H1 (cell line): ENCODE results near the gene BRMS1. TPM values are rescaled to one million over a fixed set of nuclear protein-coding genes. Genes with fewer than 3 reads are reported as not detected.

Source experiments
- CTCF ChIA-PET: fragments of 300-600 bp; sonication (Branson Sonifier 250); formaldehyde crosslinking; loops from one replicate; lab custom pipeline; 2021; ENCODE audit not compliant: partially characterized antibody; lab: Charles Lee
- POLR2A ChIA-PET: fragments of 300-600 bp; sonication (Branson Sonifier 250); formaldehyde crosslinking; loops from one replicate; lab custom pipeline; 2021; ENCODE audit warnings: inconsistent platforms; ENCODE audit not compliant: partially characterized antibody; lab: Charles Lee
- DNase-seq, 2 experiments: peaks; one replicate each; pipeline versions ENCODE4 v3.0.0 to v3.0.0-alpha.2; 2010 to 2022; ENCODE audit warnings: low spot score in 2 of 2, low read depth in 1 of 2, mixed read lengths in 1 of 2
- FAIRE-seq: peaks from 2 replicates; lab custom pipeline; 2011; peaks lifted over from hg19 to GRCh38; lab: Jason Lieb, UNC
- H2AFZ ChIP-seq: 2 replicates; pipeline ENCODE4 v1.8.1; 2012; ENCODE audit warnings: low read length, inconsistent platforms
- H2AK5ac ChIP-seq: 2 replicates; pipeline ENCODE4 v1.6.1; 2013; ENCODE audit warnings: low read depth, low read length
- H2BK120ac ChIP-seq: replicated peaks from 2 replicates; pipeline ENCODE3; 2013; ENCODE audit warnings: low read depth, low read length, inconsistent platforms
- H2BK12ac ChIP-seq: 2 replicates; pipeline ENCODE4 v1.6.1; 2013; ENCODE audit warnings: low read depth, low read length
- H2BK15ac ChIP-seq: 2 replicates; pipeline ENCODE4 v1.6.1; 2013; ENCODE audit warnings: low read length
- H2BK20ac ChIP-seq: 2 replicates; pipeline ENCODE4 v1.6.1; 2013; ENCODE audit warnings: low read length
- H2BK5ac ChIP-seq: 2 replicates; pipeline ENCODE4 v1.6.1; 2013; ENCODE audit warnings: low read depth, low read length
- H3K14ac ChIP-seq: 2 replicates; pipeline ENCODE4 v1.6.1; 2013; ENCODE audit warnings: inconsistent platforms; ENCODE audit not compliant: insufficient read length
- H3K18ac ChIP-seq: 2 replicates; pipeline ENCODE4 v1.6.1; 2013; ENCODE audit warnings: low read length; ENCODE audit errors: extremely low read depth
- H3K23ac ChIP-seq: 2 replicates; pipeline ENCODE4 v1.6.1; 2013; ENCODE audit warnings: inconsistent platforms; ENCODE audit not compliant: insufficient read length
- H3K23me2 ChIP-seq: 2 replicates; pipeline ENCODE4 v1.6.1; 2013; ENCODE audit warnings: low read depth, low read length
- H3K27ac ChIP-seq: 2 replicates; pipeline ENCODE4 v1.6.1; 2011; ENCODE audit warnings: low read depth, low read length, inconsistent platforms
- H3K27me3 ChIP-seq, 4 experiments: replicated peaks in 1 of 4; 1 replicate in 1 of 4; 2 replicates in 3 of 4; pipeline versions ENCODE4 v1.6.1 to v1.8.1; 2011 to 2013; ENCODE audit warnings: low read length in 3 of 4, mild to moderate bottlenecking in 3 of 4, inconsistent platforms in 2 of 4, mixed read lengths in 2 of 4, moderate library complexity in 1 of 4; ENCODE audit not compliant: control insufficient read depth in 3 of 4, insufficient read depth in 3 of 4; ENCODE audit errors: extremely low read depth in 1 of 4
- H3K36me3 ChIP-seq, 4 experiments: 2 replicates each; pipeline versions ENCODE4 v1.6.1 to v1.8.1; 2011 to 2013; ENCODE audit warnings: mild to moderate bottlenecking in 4 of 4, low read length in 3 of 4, moderate library complexity in 2 of 4, control low read depth in 1 of 4, inconsistent platforms in 1 of 4; ENCODE audit not compliant: insufficient read depth in 4 of 4, control insufficient read depth in 2 of 4
- H3K4ac ChIP-seq: replicated peaks from 2 replicates; pipeline ENCODE3; 2013; ENCODE audit warnings: low read length, low read depth, mixed read lengths, inconsistent platforms; ENCODE audit not compliant: insufficient read length
- H3K4me1 ChIP-seq, 4 experiments: replicated peaks in 1 of 4; 1 replicate in 1 of 4; 2 replicates in 3 of 4; pipeline versions ENCODE4 v1.6.1 to v1.8.1; 2011 to 2013; ENCODE audit warnings: low read length in 3 of 4, inconsistent platforms in 2 of 4, mixed read lengths in 1 of 4; ENCODE audit not compliant: insufficient read depth in 4 of 4, control insufficient read depth in 3 of 4
- H3K4me2 ChIP-seq, 2 experiments: 2 replicates each; pipeline versions ENCODE4 v1.6.1 to v1.8.1; 2011 to 2013; ENCODE audit warnings: low read depth in 2 of 2, low read length in 2 of 2, control low read depth in 1 of 2, inconsistent platforms in 1 of 2, mild to moderate bottlenecking in 1 of 2; ENCODE audit not compliant: insufficient read depth in 1 of 2
- H3K4me3 ChIP-seq, 4 experiments: fragments of 200-600, 300-600 bp in 1 of 4; sonication (generic), shearing (Covaris generic), sonication (Bioruptor Twin) in 1 of 4; 2 replicates each; pipeline versions ENCODE4 v1.5.1 to v1.8.1; 2011 to 2016; ENCODE audit warnings: low read length in 4 of 4, low read depth in 3 of 4, control low read depth in 2 of 4, inconsistent platforms in 2 of 4, mild to moderate bottlenecking in 2 of 4, mixed read lengths in 1 of 4, moderate library complexity in 1 of 4; ENCODE audit not compliant: insufficient read depth in 2 of 4; ENCODE audit errors: extremely low read depth in 1 of 4
- H3K56ac ChIP-seq: replicated peaks from 2 replicates; pipeline ENCODE3; 2013; ENCODE audit warnings: low read depth, mild to moderate bottlenecking, mixed read lengths, low read length, inconsistent platforms; ENCODE audit not compliant: insufficient read length
- H3K79me1 ChIP-seq: 2 replicates; pipeline ENCODE4 v1.6.1; 2013; ENCODE audit warnings: low read depth, low read length, control low read depth
- H3K79me2 ChIP-seq, 2 experiments: 2 replicates each; pipeline versions ENCODE4 v1.6.1 to v1.8.1; 2012 to 2013; ENCODE audit warnings: low read length in 2 of 2, mild to moderate bottlenecking in 2 of 2, inconsistent platforms in 1 of 2; ENCODE audit not compliant: insufficient read depth in 2 of 2, control insufficient read depth in 1 of 2
- H3K9ac ChIP-seq, 4 experiments: replicated peaks in 1 of 4; 1 replicate in 1 of 4; 2 replicates in 3 of 4; pipeline versions ENCODE4 v1.6.1 to v1.8.1; 2011 to 2013; ENCODE audit warnings: low read depth in 3 of 4, low read length in 3 of 4, control low read depth in 2 of 4, mild to moderate bottlenecking in 2 of 4, moderate library complexity in 2 of 4, inconsistent platforms in 1 of 4; ENCODE audit errors: extremely low read depth in 1 of 4
- H3K9me3 ChIP-seq, 2 experiments: 2 replicates each; pipeline versions ENCODE4 v1.6.1 to v1.8.1; 2012 to 2013; ENCODE audit warnings: mild to moderate bottlenecking in 2 of 2, moderate library complexity in 2 of 2, control low read depth in 1 of 2, inconsistent platforms in 1 of 2, low read depth in 1 of 2, low read length in 1 of 2, mixed read lengths in 1 of 2; ENCODE audit not compliant: insufficient read depth in 2 of 2
- H4K20me1 ChIP-seq, 2 experiments: replicated peaks in 1 of 2; 2 replicates each; pipeline versions ENCODE3 to v1.8.1; 2011 to 2013; ENCODE audit warnings: inconsistent platforms in 2 of 2, low read length in 2 of 2, mild to moderate bottlenecking in 1 of 2; ENCODE audit not compliant: insufficient read depth in 2 of 2, control insufficient read depth in 1 of 2
- H4K5ac ChIP-seq: 2 replicates; pipeline ENCODE4 v1.6.1; 2013; ENCODE audit warnings: low read length, low read depth, mixed read lengths, inconsistent platforms; ENCODE audit not compliant: insufficient read length
- H4K8ac ChIP-seq: 2 replicates; pipeline ENCODE4 v1.8.0; 2013; ENCODE audit warnings: mild to moderate bottlenecking, moderate library complexity, low read length, inconsistent platforms; ENCODE audit not compliant: insufficient read depth; ENCODE audit errors: extremely low read depth
- H4K91ac ChIP-seq: replicated peaks from 2 replicates; pipeline ENCODE3; 2013; ENCODE audit warnings: low read length, mixed read lengths, inconsistent platforms; ENCODE audit not compliant: insufficient read length
- CHD1 ChIP-seq: IDR thresholded peaks from 2 replicates; pipeline ENCODE4 v1.6.1; 2012; ENCODE audit warnings: low read depth, low read length, improper control_type of control experiment
- EP300 ChIP-seq, 2 experiments: IDR thresholded peaks; 1 replicate in 1 of 2; 2 replicates in 1 of 2; pipeline ENCODE4 v1.6.1; 2011 to 2012; ENCODE audit warnings: low read depth in 2 of 2, low read length in 2 of 2, mild to moderate bottlenecking in 2 of 2, borderline replicate concordance in 1 of 2, inconsistent platforms in 1 of 2, moderate library complexity in 1 of 2
- EZH2 ChIP-seq: fragments of 200-600 bp; sonication (generic); IDR thresholded peaks from 2 replicates; pipeline ENCODE4 v1.7.1; 2012; ENCODE audit warnings: low read depth, mild to moderate bottlenecking, moderate library complexity, low read length, inconsistent platforms; ENCODE audit not compliant: severe bottlenecking
- HDAC2 ChIP-seq, 2 experiments: fragments of 300-600 bp in 1 of 2; sonication (generic) in 1 of 2; IDR thresholded peaks; 2 replicates each; pipeline ENCODE4 v1.6.1; 2011 to 2012; ENCODE audit warnings: low read depth in 2 of 2, low read length in 2 of 2, mild to moderate bottlenecking in 2 of 2, moderate library complexity in 2 of 2, borderline replicate concordance in 1 of 2, inconsistent platforms in 1 of 2
- NRF1 ChIP-seq: IDR thresholded peaks from 2 replicates; pipeline ENCODE4 v1.6.1; 2011; ENCODE audit warnings: mild to moderate bottlenecking, low read depth, low read length, improper control_type of control experiment
- POLR2A ChIP-seq, 2 experiments: IDR thresholded peaks; 1 replicate in 1 of 2; 2 replicates in 1 of 2; pipeline ENCODE4 v1.6.1; 2011; ENCODE audit warnings: low read depth in 2 of 2, low read length in 2 of 2, mild to moderate bottlenecking in 2 of 2; ENCODE audit errors: control extremely low read depth in 1 of 2
- RAD21 ChIP-seq, 2 experiments: IDR thresholded peaks in 1 of 2; conservative IDR thresholded peaks in 1 of 2; 2 replicates each; pipeline ENCODE4 v1.6.1; 2011; ENCODE audit warnings: low read depth in 2 of 2, low read length in 2 of 2, improper control_type of control experiment in 1 of 2, inconsistent platforms in 1 of 2, mild to moderate bottlenecking in 1 of 2, moderate library complexity in 1 of 2
- TCF12 ChIP-seq: IDR thresholded peaks from 2 replicates; pipeline ENCODE4 v1.6.1; 2011; ENCODE audit warnings: low read depth, mild to moderate bottlenecking, low read length
- WGBS, 2 experiments: shearing (Covaris generic) in 1 of 2; methylation state at CpG; one replicate each; pipeline versions ENCODE4 v1.1.6 to v1.1.7; 2013 to 2015; ENCODE audit warnings: low lambda C conversion rate in 2 of 2, mixed read lengths in 2 of 2, inconsistent platforms in 1 of 2, low coverage in 1 of 2, missing lambda C conversion rate in 1 of 2; ENCODE audit not compliant: insufficient replicate concordance in 2 of 2, insufficient coverage in 1 of 2, insufficient read length in 1 of 2; ENCODE audit errors: extremely low coverage in 1 of 2, missing lambda C conversion rate in 1 of 2; 5-methylcytosine and 5-hydroxymethylcytosine counted together
- polyA plus RNA-seq, 7 experiments: library from polyadenylated mRNA; depleted of rRNA in 3 of 7; stranded (reverse) in 5 of 7; unstranded in 2 of 7; fragments of >200 nt in 5 of 7; fragments of 200-250 nt in 2 of 7; gene quantifications; 1 replicate in 5 of 7; 2 replicates in 1 of 7; 4 replicates in 1 of 7; pipeline versions ENCODE4 v1.2.1 to v1.2.3, GENCODE V29; 2011 to 2013; ENCODE audit warnings: missing spikeins in 2 of 7, mixed read lengths in 2 of 7
- total RNA-seq: library from RNA; stranded (reverse); fragmentation: NEBNext Ultra II Directional; extraction: Animal tissue kit (Norgen Biotek cat#: 25700); gene quantifications from 2 replicates; pipeline ENCODE4 v1.2.1, GENCODE V29; 2021
- TF ChIP-seq, protein P1 (sequence below): IDR thresholded peaks from 2 replicates; pipeline ENCODE4 v1.6.1; 2011; ENCODE audit warnings: low read depth, mild to moderate bottlenecking, low read length; ENCODE audit not compliant: insufficient read depth

Gene BRMS1
- total and polyA plus RNA-seq, 2 of the 8 experiments (the other 6 are each of a cell fraction or from before 2014, with no cell fraction given), result 39.2 to 46.1 TPM

DNA sequence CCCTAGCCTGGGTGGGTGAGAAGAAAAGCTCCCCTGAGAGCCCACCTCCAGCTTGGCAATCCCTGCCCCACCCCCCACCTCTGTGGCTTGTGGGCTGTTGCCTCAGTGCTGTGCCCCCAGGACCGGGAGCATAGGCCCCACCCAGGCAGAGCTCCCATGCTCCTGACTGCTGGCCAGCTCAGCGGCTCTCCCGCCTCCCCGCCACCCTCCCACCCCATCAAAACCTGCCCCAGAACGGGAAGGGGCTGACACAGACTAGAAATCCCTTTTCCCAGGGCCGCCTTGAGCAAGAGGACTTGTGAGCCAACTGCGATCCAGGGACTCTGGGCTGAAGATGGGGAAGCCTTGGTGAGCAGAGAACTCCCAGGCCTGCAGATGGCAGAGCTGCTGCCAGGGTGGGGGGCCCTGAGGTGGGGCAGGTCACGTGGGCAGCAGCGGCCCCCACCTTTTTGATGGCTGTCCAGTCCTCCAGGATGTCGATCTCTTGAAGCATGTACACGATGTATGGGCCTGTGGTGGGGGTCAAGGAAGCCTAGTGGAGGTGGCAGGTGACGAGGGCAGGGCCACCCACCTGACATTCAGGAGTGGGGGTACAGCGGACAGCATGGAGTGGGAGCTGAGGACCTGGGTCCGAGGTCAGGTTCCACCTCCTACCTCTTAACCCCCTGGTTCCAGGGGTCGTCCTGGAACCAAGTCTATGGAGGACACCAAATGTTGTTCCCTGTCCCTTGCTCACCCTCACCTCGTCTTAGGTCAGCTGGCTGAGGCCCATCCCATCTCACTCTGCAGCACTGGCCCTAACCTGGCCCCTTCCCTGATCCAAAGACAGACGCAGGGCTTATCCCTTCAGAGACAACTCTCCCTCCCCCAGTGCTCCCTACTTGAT lies 6.4 kb downstream of the BRMS1 start:
- H3K9ac ChIP-seq, result no peak overlapping the region
- H3K27ac ChIP-seq, result no peak overlapping the region; the same call in 1 of the 2 replicates
- no peak overlapping the region for H3K14ac ChIP-seq
- FAIRE-seq (no peak), DNase-seq (no peak)
- no peaks in the 10 kb centered on the region for H3K9me3 ChIP-seq
- peaks cover 0 to 20% (median 14%) of the 10 kb centered on the region in 4 experiments; a peak in 6 of 7 replicates for H3K4me1 ChIP-seq
- H3K56ac ChIP-seq, result no peak overlapping the region
- H4K91ac ChIP-seq, result no peak overlapping the region
- H3K23ac ChIP-seq, result no peak overlapping the region
- no peak overlapping the region for H2BK20ac ChIP-seq
- no peak overlapping the region for H2BK15ac ChIP-seq
- H3K4me3 ChIP-seq, result no peak overlapping the region
- H2BK5ac ChIP-seq, result no peak overlapping the region
- H3K18ac ChIP-seq, result no peak overlapping the region
- H3K23me2 ChIP-seq, result no peaks in the 10 kb centered on the region; the same call in 1 of the 2 replicates
- CTCF ChIA-PET, result interaction anchor here (0.6 to 4.6 kb wide), 14 partner anchors 8 to 889 kb away, joined by 3 to 55 read pairs (median 3); partner anchors contain the start of gene CD248
- H2AK5ac ChIP-seq, result no peak overlapping the region
- peaks cover 3% of the 10 kb centered on the region for H3K79me1 ChIP-seq
- H4K5ac ChIP-seq, result no peak overlapping the region
- H3K4ac ChIP-seq, result no peak overlapping the region
- no peak overlapping the region for H3K4me2 ChIP-seq
- H2AFZ ChIP-seq, result no peak overlapping the region
- no peak overlapping the region for H2BK12ac ChIP-seq
- H3K79me2 ChIP-seq, result peaks cover 0 to 4% of the 10 kb centered on the region in 2 experiments; a peak in 1 of 4 replicates
- peaks cover 6 to 12% (median 9%) of the 10 kb centered on the region in 4 experiments; a peak in 4 of 8 replicates for H3K36me3 ChIP-seq
- no peak overlapping the region for H2BK120ac ChIP-seq
- peaks cover 3 to 8% of the 10 kb centered on the region in 2 experiments for H4K20me1 ChIP-seq
- no peak overlapping the region; the same call in 1 of the 2 replicates for H4K8ac ChIP-seq
- H3K27me3 ChIP-seq, result no peaks in the 10 kb centered on the region; a peak in 2 of 7 replicates
- WGBS, 2 experiments, result 94% methylated on average over 16 of the region's 17 CpGs; no CpG with 5 or more reads in 1 of the 2 experiments
- POLR2A ChIA-PET, result interaction anchor here (0.9 to 28.7 kb wide), 6 partner anchors 10 to 51 kb away, joined by 3 to 487 read pairs (median 4); partner anchors contain the start of genes B4GAT1, SLC29A2 and TMEM151A
- TF ChIP-seq HDAC2 (IDR thresholded peaks at IDR 0.05; ENCODE audit: borderline replicate concordance in 1 of 2, low read depth in 2 of 2, low read length in 2 of 2) (no peak), CHD1 (no peak), NRF1 (no peak), TCF12 (no peak), EP300 (IDR thresholded peaks at IDR 0.05; ENCODE audit: borderline replicate concordance in 1 of 2, low read depth in 2 of 2, low read length in 2 of 2) (no peak), EZH2 (no peak), RAD21 (IDR thresholded peaks at IDR 0.05 in 1 of 2, conservative IDR thresholded peaks at IDR 0.05 in 1 of 2; ENCODE audit: low read depth in 2 of 2, low read length in 2 of 2) (no peak), POLR2A (IDR thresholded peaks at IDR 0.05; ENCODE audit: control extremely low read depth in 1 of 2, low read depth in 2 of 2, low read length in 2 of 2) (no peak)
- TF ChIP-seq, protein P1, sequence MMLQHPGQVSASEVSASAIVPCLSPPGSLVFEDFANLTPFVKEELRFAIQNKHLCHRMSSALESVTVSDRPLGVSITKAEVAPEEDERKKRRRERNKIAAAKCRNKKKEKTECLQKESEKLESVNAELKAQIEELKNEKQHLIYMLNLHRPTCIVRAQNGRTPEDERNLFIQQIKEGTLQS, result no peak
